Measurements from ENCODE around the gene HEXIM1. TPM values are rescaled to one million over a fixed set of nuclear protein-coding genes. Genes with fewer than 3 reads are reported as not detected.

The HEXIM1 gene
- total and polyA plus RNA-seq, 9 donors, result 8.6 to 28.0 (median 23.7) TPM

DNA sequence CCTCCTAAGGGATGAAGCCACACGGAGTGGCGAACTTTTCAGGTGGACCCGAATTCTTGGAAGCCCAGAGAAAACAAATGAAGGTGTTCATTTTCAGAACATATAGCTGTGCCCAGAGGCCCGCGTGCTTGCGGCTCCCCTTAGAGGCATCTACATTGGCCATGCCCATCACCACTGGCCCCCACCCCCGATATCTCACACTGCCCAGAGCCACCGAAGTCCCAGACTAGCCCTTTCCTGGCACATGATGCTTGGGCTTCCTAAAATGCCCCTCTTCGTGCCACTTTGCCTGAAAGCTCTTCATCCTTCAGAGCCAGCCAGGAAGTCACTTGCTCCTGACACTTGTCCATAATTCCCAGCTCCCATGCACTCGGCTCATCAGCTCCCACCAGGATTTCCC lies 2.1 kb upstream of the HEXIM1 start:
- H3K9me3 ChIP-seq (replicated peaks; ENCODE audit: control insufficient read depth, low read depth, low read length), result no peaks in the 10 kb centered on the region
- no peaks in the 10 kb centered on the region for H3K27me3 ChIP-seq (ENCODE audit: control insufficient read depth, insufficient read depth, low read length)
- no peak for DNase-seq
- H3K27ac ChIP-seq (ENCODE audit: low read length), result peak overlapping the region; percentile 100
- H3K4me3 ChIP-seq (ENCODE audit: low read length), result no peak overlapping the region
- no peaks in the 10 kb centered on the region for H3K36me3 ChIP-seq (ENCODE audit: control insufficient read depth, insufficient read depth, low read length)
- 75% methylated on average over 10 of the region's 10 CpGs for WGBS (ENCODE audit: insufficient coverage)
- peaks cover 40% of the 10 kb centered on the region for H3K4me1 ChIP-seq (ENCODE audit: control insufficient read depth, insufficient read depth, low read length)

DNA sequence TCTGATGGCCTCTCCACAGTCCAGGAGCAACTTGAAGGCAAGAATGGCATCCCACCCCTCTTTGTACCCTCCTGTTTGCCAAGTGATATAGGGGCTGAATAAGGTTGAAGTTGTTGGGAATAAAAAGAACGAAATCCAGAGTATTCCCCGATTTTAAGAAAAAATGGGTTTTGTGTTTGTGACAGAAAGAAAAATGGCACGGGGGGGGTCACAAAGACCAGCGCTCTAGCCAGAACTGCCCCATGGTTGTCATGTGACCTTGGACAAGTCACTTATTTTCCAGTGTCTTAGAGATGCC lies 1.7 kb upstream of the HEXIM1 start:
- DNase-seq, result no peak
- 89% methylated on average over 4 of the region's 4 CpGs for WGBS (ENCODE audit: insufficient coverage)
- H3K36me3 ChIP-seq (ENCODE audit: control insufficient read depth, insufficient read depth, low read length), result no peaks in the 10 kb centered on the region
- no peaks in the 10 kb centered on the region for H3K9me3 ChIP-seq (replicated peaks; ENCODE audit: control insufficient read depth, low read depth, low read length)
- peaks cover 44% of the 10 kb centered on the region for H3K4me1 ChIP-seq (ENCODE audit: control insufficient read depth, insufficient read depth, low read length)
- H3K4me3 ChIP-seq (ENCODE audit: low read length), result peak overlapping the region; percentile 76
- no peaks in the 10 kb centered on the region for H3K27me3 ChIP-seq (ENCODE audit: control insufficient read depth, insufficient read depth, low read length)
- peak overlapping the region; percentile 100 for H3K27ac ChIP-seq (ENCODE audit: low read length)

DNA sequence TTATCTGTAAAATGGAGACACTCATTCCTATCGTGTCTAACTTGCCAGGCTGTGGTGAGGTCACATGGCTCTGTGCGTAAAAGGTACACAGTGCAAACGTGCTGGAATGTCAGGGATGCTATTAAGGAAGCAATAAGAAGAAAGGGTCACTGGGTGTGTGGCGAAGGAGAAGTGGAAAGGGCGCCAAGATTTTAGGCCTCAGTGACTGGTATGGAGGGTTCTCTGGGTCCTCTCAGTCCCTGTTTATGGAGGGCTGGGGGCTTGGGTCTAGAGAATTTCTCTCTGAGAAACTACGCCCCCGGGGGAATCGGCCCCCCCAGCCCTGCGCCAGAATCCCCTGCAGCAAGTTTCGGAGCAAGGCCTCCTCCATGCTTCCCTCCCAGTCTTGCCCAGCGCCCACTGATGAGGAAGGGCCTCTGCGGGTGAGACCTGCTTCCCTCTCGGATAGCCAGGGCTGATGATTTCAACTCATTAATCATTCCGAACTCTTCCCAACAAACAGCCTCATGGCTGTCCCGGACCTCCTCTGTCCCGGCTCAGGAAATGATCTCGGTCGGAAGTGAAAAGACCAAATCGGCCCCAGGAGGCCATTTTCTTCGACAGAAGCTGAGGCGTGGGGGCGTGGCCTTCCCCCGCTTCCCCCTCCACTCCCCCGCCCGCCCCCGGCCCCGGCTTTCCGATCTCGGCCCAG lies 1.2 kb upstream of the HEXIM1 start:
- Histone ChIP-seq H3K9me3 (replicated peaks; ENCODE audit: control insufficient read depth, low read depth, low read length) (no peaks in the 10 kb centered on the region), H3K36me3 (ENCODE audit: control insufficient read depth, insufficient read depth, low read length) (no peaks in the 10 kb centered on the region), H3K27me3 (ENCODE audit: control insufficient read depth, insufficient read depth, low read length) (no peaks in the 10 kb centered on the region), H3K4me3 (ENCODE audit: low read length) (peak overlapping the region; percentile 76), H3K27ac (ENCODE audit: low read length) (peak overlapping the region; percentile 100), H3K4me1 (ENCODE audit: control insufficient read depth, insufficient read depth, low read length) (peaks cover 48% of the 10 kb centered on the region)
- 8% methylated on average over 24 of the region's 29 CpGs for WGBS (ENCODE audit: insufficient coverage)
- peak; percentile 97 for DNase-seq

DNA sequence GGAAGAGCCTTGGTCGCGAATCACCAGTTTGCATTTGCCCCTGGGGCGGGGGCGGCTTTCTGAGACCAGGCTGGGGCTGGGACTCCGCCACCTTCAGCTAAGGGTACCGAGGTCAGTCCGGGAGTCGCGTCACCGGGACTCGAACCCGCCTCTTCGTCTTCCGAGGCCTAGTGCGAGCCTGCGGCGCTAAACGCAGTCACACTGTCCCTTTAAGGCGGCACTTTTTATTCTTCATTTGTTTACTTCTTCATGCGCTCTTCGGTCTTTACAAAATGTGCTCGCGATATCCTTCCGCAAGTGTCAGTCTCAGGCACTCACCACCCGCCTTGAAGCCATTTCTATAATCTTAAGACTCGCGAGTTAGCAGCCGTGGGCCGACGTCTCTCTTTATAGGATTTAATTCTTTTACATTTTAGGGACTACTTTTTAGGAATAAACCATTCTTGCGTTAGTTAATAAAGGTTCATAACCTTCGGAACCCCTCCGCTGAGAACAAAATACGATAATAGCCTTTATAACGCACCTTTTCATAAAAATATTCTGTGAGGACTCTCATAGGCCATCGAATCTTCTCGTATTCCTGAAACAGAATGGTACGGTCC lies 593 bp upstream of the HEXIM1 start:
- WGBS (ENCODE audit: insufficient coverage), result 0% methylated on average over 31 of the region's 38 CpGs
- no peaks in the 10 kb centered on the region for H3K27me3 ChIP-seq (ENCODE audit: control insufficient read depth, insufficient read depth, low read length)
- peak overlapping the region; percentile 76 for H3K4me3 ChIP-seq (ENCODE audit: low read length)
- H3K9me3 ChIP-seq (replicated peaks; ENCODE audit: control insufficient read depth, low read depth, low read length), result no peaks in the 10 kb centered on the region
- peak overlapping the region; percentile 100 for H3K27ac ChIP-seq (ENCODE audit: low read length)
- H3K4me1 ChIP-seq (ENCODE audit: control insufficient read depth, insufficient read depth, low read length), result peaks cover 48% of the 10 kb centered on the region
- DNase-seq, result peak; percentile 99
- H3K36me3 ChIP-seq (ENCODE audit: control insufficient read depth, insufficient read depth, low read length), result no peaks in the 10 kb centered on the region

DNA sequence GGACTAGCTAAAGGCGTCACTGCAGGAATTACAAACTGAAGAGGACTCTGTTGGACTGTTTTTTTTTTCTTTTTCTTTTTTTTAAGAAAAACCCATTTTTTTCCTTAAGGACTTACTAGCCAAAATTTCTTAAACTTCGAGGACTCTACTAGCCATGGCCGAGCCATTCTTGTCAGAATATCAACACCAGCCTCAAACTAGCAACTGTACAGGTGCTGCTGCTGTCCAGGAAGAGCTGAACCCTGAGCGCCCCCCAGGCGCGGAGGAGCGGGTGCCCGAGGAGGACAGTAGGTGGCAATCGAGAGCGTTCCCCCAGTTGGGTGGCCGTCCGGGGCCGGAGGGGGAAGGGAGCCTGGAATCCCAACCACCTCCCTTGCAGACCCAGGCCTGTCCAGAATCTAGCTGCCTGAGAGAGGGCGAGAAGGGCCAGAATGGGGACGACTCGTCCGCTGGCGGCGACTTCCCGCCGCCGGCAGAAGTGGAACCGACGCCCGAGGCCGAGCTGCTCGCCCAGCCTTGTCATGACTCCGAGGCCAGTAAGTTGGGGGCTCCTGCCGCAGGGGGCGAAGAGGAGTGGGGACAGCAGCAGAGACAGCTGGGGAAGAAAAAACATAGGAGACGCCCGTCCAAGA lies 878 bp downstream of the HEXIM1 start:
- Histone ChIP-seq H3K4me3 (ENCODE audit: low read length) (peak overlapping the region; percentile 90), H3K36me3 (ENCODE audit: control insufficient read depth, insufficient read depth, low read length) (no peaks in the 10 kb centered on the region), H3K4me1 (ENCODE audit: control insufficient read depth, insufficient read depth, low read length) (peaks cover 35% of the 10 kb centered on the region), H3K27me3 (ENCODE audit: control insufficient read depth, insufficient read depth, low read length) (no peaks in the 10 kb centered on the region), H3K9me3 (replicated peaks; ENCODE audit: control insufficient read depth, low read depth, low read length) (no peaks in the 10 kb centered on the region), H3K27ac (ENCODE audit: low read length) (peak overlapping the region; percentile 97)
- DNase-seq, result peak; percentile 96
- 0% methylated on average over 22 of the region's 32 CpGs for WGBS (ENCODE audit: insufficient coverage)

DNA sequence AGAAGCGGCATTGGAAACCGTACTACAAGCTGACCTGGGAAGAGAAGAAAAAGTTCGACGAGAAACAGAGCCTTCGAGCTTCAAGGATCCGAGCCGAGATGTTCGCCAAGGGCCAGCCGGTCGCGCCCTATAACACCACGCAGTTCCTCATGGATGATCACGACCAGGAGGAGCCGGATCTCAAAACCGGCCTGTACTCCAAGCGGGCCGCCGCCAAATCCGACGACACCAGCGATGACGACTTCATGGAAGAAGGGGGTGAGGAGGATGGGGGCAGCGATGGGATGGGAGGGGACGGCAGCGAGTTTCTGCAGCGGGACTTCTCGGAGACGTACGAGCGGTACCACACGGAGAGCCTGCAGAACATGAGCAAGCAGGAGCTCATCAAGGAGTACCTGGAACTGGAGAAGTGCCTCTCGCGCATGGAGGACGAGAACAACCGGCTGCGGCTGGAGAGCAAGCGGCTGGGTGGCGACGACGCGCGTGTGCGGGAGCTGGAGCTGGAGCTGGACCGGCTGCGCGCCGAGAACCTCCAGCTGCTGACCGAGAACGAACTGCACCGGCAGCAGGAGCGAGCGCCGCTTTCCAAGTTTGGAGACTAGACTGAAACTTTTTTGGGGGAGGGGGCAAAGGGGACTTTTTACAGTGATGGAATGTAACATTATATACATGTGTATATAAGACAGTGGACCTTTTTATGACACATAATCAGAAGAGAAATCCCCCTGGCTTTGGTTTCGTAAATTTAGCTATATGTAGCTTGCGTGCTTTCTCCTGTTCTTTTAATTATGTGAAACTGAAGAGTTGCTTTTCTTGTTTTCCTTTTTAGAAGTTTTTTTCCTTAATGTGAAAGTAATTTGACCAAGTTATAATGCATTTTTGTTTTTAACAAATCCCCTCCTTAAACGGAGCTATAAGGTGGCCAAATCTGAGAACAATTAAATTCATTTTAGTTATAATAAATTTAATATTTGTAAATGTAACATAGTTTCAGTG lies 1.7 kb downstream of the HEXIM1 start:
- peak; percentile 91 for DNase-seq
- Histone ChIP-seq H3K36me3 (ENCODE audit: control insufficient read depth, insufficient read depth, low read length) (no peaks in the 10 kb centered on the region), H3K27me3 (ENCODE audit: control insufficient read depth, insufficient read depth, low read length) (no peaks in the 10 kb centered on the region), H3K4me3 (ENCODE audit: low read length) (peak overlapping the region; percentile 90), H3K27ac (ENCODE audit: low read length) (peak overlapping the region; percentile 97), H3K4me1 (ENCODE audit: control insufficient read depth, insufficient read depth, low read length) (peaks cover 29% of the 10 kb centered on the region), H3K9me3 (replicated peaks; ENCODE audit: control insufficient read depth, low read depth, low read length) (no peaks in the 10 kb centered on the region)
- WGBS (ENCODE audit: insufficient coverage), result under 1% methylated on average over 35 of the region's 56 CpGs

DNA sequence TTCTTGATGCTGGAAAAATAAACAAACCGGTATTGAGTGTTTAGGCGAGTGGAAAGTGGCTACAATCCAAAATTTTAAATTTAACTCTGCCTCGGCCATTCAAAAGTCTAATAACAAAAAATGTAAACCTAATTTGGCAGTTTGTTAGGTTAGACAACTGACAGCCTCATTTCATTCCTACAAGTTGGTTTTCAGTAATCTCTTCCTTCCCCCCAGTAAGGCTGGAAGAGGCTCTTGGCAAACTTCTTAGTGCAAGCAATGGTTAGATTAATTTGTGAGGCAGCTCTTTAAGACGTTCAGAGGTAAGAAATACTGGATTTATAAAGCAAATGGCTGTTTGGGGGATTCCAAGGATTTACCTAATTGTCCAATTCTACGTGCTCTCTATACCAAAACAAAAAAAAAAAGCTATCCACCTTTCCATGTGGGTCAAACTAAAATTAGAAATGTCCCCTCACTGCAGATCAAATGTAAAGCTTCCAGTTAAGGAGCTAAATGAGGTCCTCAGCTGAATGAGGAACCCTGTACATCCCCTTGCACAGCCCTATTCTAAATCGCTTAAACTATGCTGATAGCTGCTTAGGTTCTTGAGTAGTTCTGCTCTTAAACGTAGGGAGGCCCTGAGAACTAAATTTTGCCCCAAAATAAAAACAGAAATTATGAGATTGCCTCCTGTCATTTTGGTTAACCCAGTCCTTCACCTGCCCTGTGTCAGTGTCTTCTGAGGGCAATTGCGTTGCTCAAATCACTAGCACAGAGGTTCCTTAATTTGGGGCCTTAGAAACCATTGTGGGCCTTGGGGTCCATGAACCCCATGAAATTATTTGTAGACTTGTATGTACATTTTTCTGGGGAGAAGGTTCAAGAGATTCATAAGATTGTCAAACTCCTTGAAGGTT lies 2.9 kb downstream of the HEXIM1 start:
- peak; percentile 74 for DNase-seq
- H3K4me3 ChIP-seq (ENCODE audit: low read length), result peak overlapping the region; percentile 90
- peak overlapping the region; percentile 97 for H3K27ac ChIP-seq (ENCODE audit: low read length)
- WGBS (ENCODE audit: insufficient coverage), result 43% methylated on average over 2 of the region's 8 CpGs
- no peaks in the 10 kb centered on the region for H3K36me3 ChIP-seq (ENCODE audit: control insufficient read depth, insufficient read depth, low read length)
- no peaks in the 10 kb centered on the region for H3K27me3 ChIP-seq (ENCODE audit: control insufficient read depth, insufficient read depth, low read length)
- H3K9me3 ChIP-seq (replicated peaks; ENCODE audit: control insufficient read depth, low read depth, low read length), result no peaks in the 10 kb centered on the region
- H3K4me1 ChIP-seq (ENCODE audit: control insufficient read depth, insufficient read depth, low read length), result peaks cover 21% of the 10 kb centered on the region

DNA sequence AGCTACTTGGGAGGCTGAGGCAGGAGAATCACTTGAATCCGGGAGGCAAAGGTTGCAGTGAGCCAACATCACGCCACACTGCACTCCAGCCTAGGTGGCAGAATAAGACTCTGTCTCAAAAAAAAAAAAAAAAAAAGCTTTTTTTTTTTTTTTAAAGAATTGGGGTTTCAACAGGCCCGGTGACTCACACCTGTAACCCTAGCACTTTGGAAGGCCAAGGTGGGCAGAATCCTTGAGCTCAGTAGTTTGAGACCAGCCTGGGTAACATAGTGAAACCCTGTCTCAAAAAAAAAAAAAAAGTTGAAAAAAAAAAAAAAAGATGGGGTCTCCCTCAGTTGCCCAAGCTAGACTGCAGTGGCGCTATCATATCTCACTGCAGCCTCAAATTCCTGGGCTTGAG lies 6.8 kb downstream of the HEXIM1 start:
- no peaks in the 10 kb centered on the region for H3K9me3 ChIP-seq (replicated peaks; ENCODE audit: control insufficient read depth, low read depth, low read length)
- peaks cover 3% of the 10 kb centered on the region for H3K36me3 ChIP-seq (ENCODE audit: control insufficient read depth, insufficient read depth, low read length)
- no peaks in the 10 kb centered on the region for H3K27me3 ChIP-seq (ENCODE audit: control insufficient read depth, insufficient read depth, low read length)
- no peak overlapping the region for H3K4me3 ChIP-seq (ENCODE audit: low read length)
- 100% methylated on average over 1 of the region's 4 CpGs for WGBS (ENCODE audit: insufficient coverage)
- H3K27ac ChIP-seq (ENCODE audit: low read length), result no peak overlapping the region
- peaks cover 22% of the 10 kb centered on the region for H3K4me1 ChIP-seq (ENCODE audit: control insufficient read depth, insufficient read depth, low read length)
- DNase-seq, result no peak

DNA sequence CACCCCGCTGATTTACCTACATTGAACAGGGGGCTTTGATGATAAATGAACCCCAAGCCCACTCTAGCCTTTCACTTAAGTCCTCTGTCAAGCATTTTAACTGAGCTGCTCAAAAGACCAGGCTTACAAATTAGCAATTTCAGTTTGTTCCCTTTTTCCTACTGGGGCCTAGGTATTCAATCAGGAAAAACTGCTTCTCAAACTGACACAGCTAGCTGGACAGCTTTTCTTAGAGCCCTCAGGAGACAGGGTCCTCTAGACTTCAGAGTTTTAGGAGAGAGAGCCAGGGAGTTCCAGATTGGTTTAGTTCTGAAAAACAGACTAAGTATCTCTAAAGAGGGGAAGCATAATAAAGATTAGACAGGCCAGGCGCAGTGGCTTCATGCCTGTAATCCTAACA lies 7.2 kb downstream of the HEXIM1 start:
- Histone ChIP-seq H3K4me3 (ENCODE audit: low read length) (no peak overlapping the region), H3K4me1 (ENCODE audit: control insufficient read depth, insufficient read depth, low read length) (peaks cover 22% of the 10 kb centered on the region), H3K36me3 (ENCODE audit: control insufficient read depth, insufficient read depth, low read length) (peaks cover 3% of the 10 kb centered on the region), H3K27ac (ENCODE audit: low read length) (no peak overlapping the region), H3K9me3 (replicated peaks; ENCODE audit: control insufficient read depth, low read depth, low read length) (no peaks in the 10 kb centered on the region), H3K27me3 (ENCODE audit: control insufficient read depth, insufficient read depth, low read length) (no peaks in the 10 kb centered on the region)
- DNase-seq, result no peak
- 100% methylated on average over 1 of the region's 2 CpGs for WGBS (ENCODE audit: insufficient coverage)
